HG03039 (cell line): ENCODE measurements around the gene FAM3A.
"Not testable (repeated sequence)": the region's sequence is repeated elsewhere in the genome, so short reads cannot be mapped to it uniquely, and the experiment has no call there.

ENCODE experiments used
- ATAC-seq: cut with Tn5 transposase; IDR thresholded peaks from one replicate; pipeline ENCODE4 v1.9.1; 2021; ENCODE audit warnings: mild to moderate bottlenecking, moderate library complexity; ENCODE audit not compliant: unreplicated experiment

FAM3A gene

DNA sequence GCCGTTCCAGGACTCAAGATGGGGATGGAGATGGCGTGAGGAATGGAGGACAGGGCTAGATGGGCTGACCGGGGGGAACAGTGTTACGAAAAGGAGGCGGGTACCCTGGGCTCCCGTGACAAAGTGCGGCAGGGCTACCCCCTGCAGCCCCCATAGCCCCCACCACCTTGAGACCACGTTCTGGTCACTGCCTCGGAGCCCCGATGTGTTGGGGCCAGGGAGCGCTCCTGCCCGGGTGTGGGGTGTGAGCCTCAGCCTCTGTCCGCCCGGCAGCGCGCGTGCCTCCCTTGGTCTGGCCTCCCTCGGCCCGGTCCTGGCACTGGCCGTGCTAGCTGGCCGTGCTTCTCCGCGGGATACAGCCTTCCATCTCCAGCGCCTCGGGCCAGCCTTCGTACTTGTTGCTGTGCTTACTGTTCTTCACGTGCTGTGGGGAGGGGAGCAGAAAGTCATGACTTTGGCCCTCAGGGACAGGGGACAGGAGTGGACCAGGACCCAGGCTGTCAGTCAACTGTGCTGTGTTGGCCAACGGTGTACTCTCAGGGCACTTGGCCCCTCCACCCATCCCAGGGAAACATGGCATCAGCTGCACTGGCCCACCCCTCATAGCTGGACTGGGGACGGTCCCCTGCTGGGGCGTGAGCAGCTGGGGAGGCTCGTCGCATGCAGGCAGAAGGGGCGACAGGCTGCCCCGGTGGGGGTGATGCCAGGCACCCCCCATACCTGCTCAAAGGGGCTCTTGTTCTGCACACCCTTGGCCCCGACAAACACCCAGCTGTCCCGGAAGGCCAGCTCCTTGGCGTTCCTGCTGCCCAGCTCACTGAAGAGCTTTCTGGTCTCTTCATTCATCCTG is 9.3 kb downstream of the FAM3A start:
- ATAC-seq = no peak

- ATAC-seq = no peak
These were observed 10.3 kb downstream of the FAM3A start for GRCh38 chrX:154505734-154506133.

DNA sequence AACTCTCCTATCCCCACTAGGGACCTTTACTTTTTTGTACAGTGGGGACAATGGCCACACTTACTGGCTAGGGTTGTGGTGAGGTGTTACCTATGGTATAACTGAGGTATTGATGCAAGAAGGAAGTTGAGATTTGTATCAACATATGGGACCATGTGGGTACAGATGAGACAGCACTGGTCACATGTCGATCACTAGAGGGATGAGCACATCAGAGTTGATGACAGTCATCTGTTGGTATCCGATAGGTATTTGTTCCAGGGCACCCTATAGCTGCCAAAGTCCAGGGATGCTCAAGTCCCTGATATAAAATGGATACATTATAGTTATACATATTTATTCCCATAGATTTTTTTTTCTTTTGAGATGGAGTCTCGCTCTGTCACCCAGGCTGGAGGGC is 13.0 kb downstream of the FAM3A start:
- ATAC-seq = no peak

GRCh38 chrX:154502098-154502497 is 13.9 kb downstream of the FAM3A start:
- ATAC-seq = no peak

- ATAC-seq = not testable (repeated sequence)
These were observed 14.6 kb downstream of the FAM3A start for GRCh38 chrX:154501423-154501822.

DNA sequence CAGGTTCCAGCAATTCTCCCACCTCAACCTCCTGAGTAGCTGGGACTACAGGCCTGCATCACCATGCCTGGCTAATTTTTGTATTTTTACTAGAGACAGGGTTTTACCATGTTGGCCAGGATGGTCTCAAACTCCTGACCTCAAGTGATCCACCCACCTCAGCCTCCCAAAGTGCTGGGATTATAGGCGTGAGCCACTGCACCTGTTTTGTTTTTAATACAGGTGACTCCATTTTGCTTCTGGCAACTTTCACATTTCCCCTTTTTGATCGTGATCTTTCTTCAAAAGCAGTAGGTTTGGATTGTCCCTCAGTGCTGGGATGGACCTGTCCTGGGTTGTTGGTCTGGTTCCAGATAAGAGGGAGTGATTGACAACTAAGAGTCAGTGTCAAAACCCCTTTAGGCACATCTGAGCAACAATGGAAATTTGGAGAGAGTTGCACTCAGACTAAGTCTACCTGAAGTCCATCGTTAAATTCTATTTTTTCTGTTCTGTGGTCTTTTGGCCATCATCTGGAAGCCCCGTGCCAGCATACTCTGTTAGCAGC is 19.4 kb downstream of the FAM3A start:
- not testable (repeated sequence) for ATAC-seq

DNA sequence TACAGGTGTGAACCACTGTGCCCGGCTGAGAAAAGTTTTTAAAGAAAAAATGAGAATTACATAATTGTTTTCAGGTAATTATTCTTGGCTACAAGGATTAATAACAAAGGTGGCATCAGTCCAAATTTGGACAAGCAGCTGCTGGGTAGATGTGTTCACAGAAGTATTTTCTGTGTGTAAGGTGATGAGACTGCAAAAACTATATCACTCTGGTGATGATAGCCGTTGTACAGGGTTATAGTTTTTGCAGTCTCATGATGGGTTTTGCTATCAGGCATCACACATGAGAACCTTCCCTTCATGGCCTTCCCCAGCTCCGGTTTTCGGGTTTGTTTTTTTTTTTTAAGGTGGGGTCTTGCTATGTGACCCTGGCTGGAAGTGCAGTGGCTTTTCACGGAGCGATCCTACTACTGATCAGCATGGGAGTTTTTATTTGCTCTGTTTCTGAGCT is 20.5 kb downstream of the FAM3A start:
- ATAC-seq = no peak

DNA sequence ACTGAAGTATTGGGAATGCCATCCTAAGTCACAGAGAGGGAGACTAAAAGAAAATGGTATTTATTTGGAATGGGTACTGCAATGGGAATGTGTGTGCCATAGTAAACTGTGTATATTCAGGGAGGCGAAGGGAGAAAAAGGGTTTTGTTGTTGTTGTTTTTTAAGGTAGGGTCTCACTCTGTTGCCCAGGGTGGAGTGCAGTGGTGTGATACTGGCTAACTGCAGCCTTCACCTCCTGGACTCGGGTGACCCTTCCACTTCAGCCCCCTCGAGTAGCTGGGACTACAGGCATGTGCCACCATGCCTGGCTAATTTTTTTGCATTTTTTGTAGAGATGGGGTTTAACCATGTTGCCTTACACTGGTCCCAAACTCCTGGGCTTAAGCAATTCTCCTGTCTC is 21.3 kb downstream of the FAM3A start:
- no peak for ATAC-seq

DNA sequence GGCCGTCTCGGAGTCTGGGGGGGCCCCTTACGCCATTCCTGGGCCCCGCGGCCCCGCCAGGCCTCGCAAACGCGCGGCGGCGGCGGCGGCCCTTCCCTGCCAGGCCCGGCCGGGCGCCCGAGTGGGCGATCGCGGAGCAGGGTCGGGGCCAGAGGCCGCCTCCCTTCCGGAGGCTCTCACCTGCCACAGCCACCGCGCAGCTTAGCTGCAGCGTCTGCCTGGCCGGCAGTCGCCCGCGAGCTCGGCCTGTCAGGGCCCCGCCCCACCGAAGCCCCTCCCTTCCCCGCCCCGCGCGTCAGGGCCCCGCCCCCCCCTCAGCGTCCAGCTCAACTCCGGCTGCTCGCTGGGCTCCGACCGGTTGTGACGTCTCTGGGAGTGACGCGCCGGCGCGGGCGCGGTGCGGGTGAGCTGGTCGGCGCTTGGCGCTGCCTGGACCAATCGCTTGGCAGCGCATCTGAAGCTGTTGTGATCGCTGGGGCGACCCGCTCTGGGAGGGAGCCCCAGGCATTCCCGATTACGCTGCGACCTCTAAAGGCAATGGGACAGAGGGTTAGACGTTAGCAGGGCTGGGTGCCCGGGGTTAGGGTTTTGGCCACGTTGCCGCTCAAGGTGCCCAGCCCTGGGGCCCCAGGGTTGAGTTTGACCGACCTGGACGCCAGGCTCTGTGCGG is 25.5 kb downstream of the FAM3A start, which contains the start of gene SLC10A3:
Gene SLC10A3, minus strand, starts transcription at position 216 of the 670 bp plus-strand sequence. CDS start 1,689 bp downstream, outside the sequence.
- peak; percentile 79 for ATAC-seq

DNA sequence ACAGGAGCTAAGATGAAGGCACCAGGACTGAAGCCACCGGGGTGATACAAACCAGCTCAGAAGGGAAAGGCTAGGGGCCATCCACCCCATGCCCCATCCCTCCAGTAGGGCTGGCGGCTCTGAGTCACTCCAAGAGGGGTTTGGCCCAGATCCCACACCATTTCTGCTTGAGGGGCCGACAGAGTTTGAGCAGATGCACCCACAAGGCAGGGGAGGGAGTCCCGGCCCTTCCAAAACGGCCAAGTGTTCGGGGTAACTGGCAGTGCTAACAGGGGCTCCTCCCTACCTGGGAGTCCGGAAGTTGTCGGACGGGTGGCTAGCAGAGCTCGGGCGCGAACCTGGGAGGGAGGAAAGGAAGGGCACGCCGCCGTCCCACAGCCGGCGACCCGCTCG is 26.0 kb downstream of the FAM3A start:
- peak; percentile 17 for ATAC-seq

- no peak for ATAC-seq
These were observed 26.9 kb downstream of the FAM3A start for GRCh38 chrX:154489182-154489581.

GRCh38 chrX:154488336-154489075 is 27.5 kb downstream of the FAM3A start:
- no peak for ATAC-seq

GRCh38 chrX:154487518-154488290 is 28.3 kb downstream of the FAM3A start:
- no peak for ATAC-seq

- no peak for ATAC-seq
These were observed 29.4 kb downstream of the FAM3A start, which contains the start of gene UBL4A for GRCh38 chrX:154486396-154487207. Gene UBL4A (minus strand): TSS chrX:154486615. CDS start chrX:154486584, 31 bp downstream.

DNA sequence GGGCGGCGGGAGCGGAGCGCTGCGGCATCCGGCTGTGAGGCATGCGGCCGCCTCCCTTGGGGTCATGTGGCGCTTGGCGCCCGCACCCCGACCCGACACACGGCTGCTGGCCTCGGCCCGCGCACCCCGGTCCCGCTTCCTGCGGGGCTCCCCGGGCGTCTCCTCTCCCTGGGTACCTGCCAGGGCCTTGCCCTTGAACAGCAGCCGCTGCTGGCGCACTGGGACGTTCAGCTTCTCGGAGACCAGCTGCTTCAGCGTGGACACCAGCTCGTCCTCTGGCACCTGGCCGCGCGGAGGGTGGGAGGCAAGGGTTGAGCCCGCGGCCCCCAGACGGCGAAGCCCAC is 30.0 kb downstream of the FAM3A start:
- no peak for ATAC-seq

DNA sequence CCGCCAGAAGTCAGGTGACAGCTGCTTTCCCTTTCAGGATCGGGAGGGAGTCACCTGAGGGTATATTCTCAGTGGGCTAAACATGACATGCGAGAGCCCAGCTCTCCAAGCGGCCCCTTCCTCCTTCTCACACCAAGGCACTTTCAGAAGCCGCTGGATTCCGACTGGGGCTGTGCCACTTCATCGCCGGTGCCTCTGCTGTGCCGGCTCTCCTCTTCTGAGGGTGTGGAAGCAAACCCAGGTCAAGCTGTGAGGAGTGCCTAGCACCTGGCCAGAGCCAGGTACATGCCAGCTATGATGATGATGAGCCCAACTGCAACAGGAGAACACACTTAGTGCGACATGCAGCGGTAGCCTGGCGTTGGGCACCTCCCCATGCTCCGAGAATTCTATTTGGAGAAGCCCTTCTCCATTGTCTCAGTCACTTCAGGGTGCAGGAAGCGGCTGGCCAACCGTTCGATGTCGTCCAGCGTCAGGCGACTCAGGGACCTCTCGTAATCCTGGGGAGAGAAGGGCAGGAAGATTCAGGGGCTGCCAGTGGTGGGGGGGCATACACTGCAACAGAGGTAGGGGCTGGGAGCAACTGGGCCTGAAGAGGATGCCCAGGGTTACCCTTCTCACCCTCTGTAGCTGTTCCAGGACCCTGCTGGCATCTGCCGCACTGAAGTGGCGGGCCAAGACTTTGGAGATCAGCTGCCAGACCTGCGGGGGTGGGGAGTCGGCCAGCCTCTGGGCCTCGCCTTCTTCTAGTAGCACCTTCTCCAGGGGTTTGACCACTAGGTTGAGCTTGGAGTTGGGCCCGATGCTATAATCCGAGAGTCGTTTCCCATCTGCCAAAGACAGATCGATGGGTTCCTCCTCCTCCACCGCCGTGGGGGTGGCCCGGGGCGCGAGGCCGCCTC is 30.6 kb downstream of the FAM3A start:
- ATAC-seq = no peak

GRCh38 chrX:154484255-154485149 is 31.5 kb downstream of the FAM3A start:
- ATAC-seq = no peak
